Endothelial cell of umbilical vein (primary cell): ENCODE data around the gene CDX2. TPM values are rescaled to one million over a fixed set of nuclear protein-coding genes. Genes with fewer than 3 reads are reported as not detected.

Experiments
- BruUV-seq: library from RNA; stranded (reverse); fragments of 400-500 nt; replicated peaks from 2 replicates; lab custom pipeline; 2021; lab: Mats Ljungman, UMichigan
- CTCF ChIA-PET: fragments of 300-600, 350-600 bp; sonication (Branson Sonifier 250); formaldehyde crosslinking; loops from one replicate; lab custom pipeline; 2021; ENCODE audit warnings: antibody characterized with exemption, inconsistent platforms; lab: Charles Lee
- POLR2A ChIA-PET: fragments of 300-600, 350-600 bp; sonication (Branson Sonifier 250); formaldehyde crosslinking; loops from one replicate; lab custom pipeline; 2021; ENCODE audit warnings: antibody characterized with exemption, inconsistent platforms; lab: Charles Lee
- DNase-seq: peaks from one replicate; pipeline ENCODE4 v3.0.0-alpha.2; 2011; ENCODE audit warnings: low read depth, low spot score
- FAIRE-seq: peaks from 2 replicates; lab custom pipeline; 2011; peaks lifted over from hg19 to GRCh38; lab: Jason Lieb, UNC
- H2AFZ ChIP-seq: 2 replicates; pipeline ENCODE4 v1.6.0; 2012; ENCODE audit warnings: low read depth, low read length, control low read depth, inconsistent platforms
- H3K27ac ChIP-seq: 2 replicates; pipeline ENCODE4 v1.5.1; 2011; ENCODE audit warnings: low read depth, mild to moderate bottlenecking, control low read depth, low read length, moderate library complexity; ENCODE audit not compliant: insufficient read depth
- H3K27me3 ChIP-seq, 2 experiments: 2 replicates each; pipeline versions ENCODE4 v1.6.0 to v1.6.1; 2011; ENCODE audit warnings: low read length in 2 of 2, mixed read lengths in 1 of 2; ENCODE audit not compliant: control insufficient read depth in 2 of 2, insufficient read depth in 2 of 2
- H3K36me3 ChIP-seq, 2 experiments: 2 replicates in 1 of 2; 3 replicates in 1 of 2; pipeline ENCODE4 v1.5.1; 2011; ENCODE audit warnings: low read length in 2 of 2, mild to moderate bottlenecking in 1 of 2, moderate library complexity in 1 of 2; ENCODE audit not compliant: control insufficient read depth in 2 of 2, insufficient read depth in 2 of 2; ENCODE audit errors: extremely low read depth in 1 of 2
- H3K4me1 ChIP-seq: 3 replicates; pipeline ENCODE4 v1.5.1; 2011; ENCODE audit warnings: mild to moderate bottlenecking, low read length; ENCODE audit not compliant: control insufficient read depth, insufficient read depth; ENCODE audit errors: extremely low read depth
- H3K4me2 ChIP-seq: 2 replicates; pipeline ENCODE4 v1.6.1; 2011; ENCODE audit warnings: low read length, control low read depth, mixed read lengths; ENCODE audit not compliant: insufficient read depth
- H3K4me3 ChIP-seq, 3 experiments: fragments of 200-600 bp in 1 of 3; sonication (generic), shearing (Covaris generic) in 1 of 3; replicated peaks in 1 of 3; 2 replicates each; pipeline ENCODE4 v1.5.1; 2011 to 2016; ENCODE audit warnings: control low read depth in 3 of 3, low read length in 3 of 3, mild to moderate bottlenecking in 2 of 3, inconsistent platforms in 1 of 3, low read depth in 1 of 3, moderate library complexity in 1 of 3; ENCODE audit not compliant: insufficient read depth in 1 of 3
- H3K79me2 ChIP-seq: 2 replicates; pipeline ENCODE4 v1.6.0; 2012; ENCODE audit warnings: low read length, inconsistent platforms; ENCODE audit not compliant: control insufficient read depth, insufficient read depth
- H3K9ac ChIP-seq: replicated peaks from 2 replicates; pipeline ENCODE3; 2011; ENCODE audit warnings: low read length, control low read depth; ENCODE audit not compliant: insufficient read depth; ENCODE audit errors: extremely low read depth
- H3K9me1 ChIP-seq: replicated peaks from 3 replicates; pipeline ENCODE4 v1.6.0; 2011; ENCODE audit warnings: mild to moderate bottlenecking, low read length; ENCODE audit not compliant: control insufficient read depth, insufficient read depth; ENCODE audit errors: extremely low read depth
- H3K9me3 ChIP-seq: replicated peaks from 2 replicates; pipeline ENCODE4 v1.5.1; 2012; ENCODE audit warnings: low read length, inconsistent platforms; ENCODE audit not compliant: control insufficient read depth, insufficient read depth
- H4K20me1 ChIP-seq: replicated peaks from 2 replicates; pipeline ENCODE3; 2011; ENCODE audit warnings: mild to moderate bottlenecking, low read length; ENCODE audit not compliant: control insufficient read depth, insufficient read depth; ENCODE audit errors: extremely low read depth
- EZH2 ChIP-seq: IDR thresholded peaks from 2 replicates; pipeline ENCODE4 v1.6.1; 2012; ENCODE audit warnings: borderline replicate concordance, low read depth, mild to moderate bottlenecking, moderate library complexity, low read length, inconsistent platforms; ENCODE audit not compliant: severe bottlenecking
- FOS ChIP-seq: IDR thresholded peaks from 2 replicates; pipeline ENCODE4 v1.6.1; 2011; ENCODE audit warnings: mild to moderate bottlenecking, low read length, moderate library complexity, borderline replicate concordance; ENCODE audit not compliant: insufficient read depth
- GATA2 ChIP-seq: IDR thresholded peaks from 2 replicates; pipeline ENCODE4 v1.7.0; 2011; ENCODE audit warnings: low read depth, mild to moderate bottlenecking, moderate library complexity, mixed read lengths, low read length; ENCODE audit not compliant: insufficient read length, insufficient read depth
- JUN ChIP-seq: IDR thresholded peaks from 2 replicates; pipeline ENCODE4 v1.6.1; 2011; ENCODE audit warnings: borderline replicate concordance, low read depth; ENCODE audit not compliant: insufficient read length, insufficient read depth
- MYC ChIP-seq: IDR thresholded peaks from one replicate; pipeline ENCODE4 v1.6.1; 2011; ENCODE audit warnings: mild to moderate bottlenecking, low read depth, low read length
- POLR2A ChIP-seq: IDR thresholded peaks from 2 replicates; pipeline ENCODE4 v1.6.1; 2012; ENCODE audit warnings: low read depth, mild to moderate bottlenecking, control low read depth, low read length
- POLR2AphosphoS5 ChIP-seq: IDR thresholded peaks from 2 replicates; pipeline ENCODE4 v1.6.1; 2012; ENCODE audit warnings: low read depth, mild to moderate bottlenecking, control low read depth, low read length, moderate library complexity; ENCODE audit not compliant: insufficient read depth
- dilution Hi-C: fragments of 300-500 bp; cut with MboI; formaldehyde crosslinking; loops from one replicate; pipeline ENCODE4 v1.15.0; 2019; ENCODE audit warnings: low sequenced_read_pairs; ENCODE audit not compliant: extremely low pct_ligation_motif_present
- intact Hi-C: fragments of 100-400 bp; cut with micrococcal nuclease; formaldehyde crosslinking; loops from one replicate; pipeline ENCODE4 v1.10.0; 2022
- polyA plus RNA-seq, 4 experiments: library from polyadenylated mRNA; depleted of rRNA in 3 of 4; stranded (reverse) in 3 of 4; unstranded in 1 of 4; fragments of >200 nt; gene quantifications; 2 replicates each; pipeline versions ENCODE4 v1.2.1 to v1.2.3, GENCODE V29; 2011 to 2012; ENCODE audit warnings: missing spikeins in 1 of 4
- total RNA-seq: library from RNA; stranded (reverse); gene quantifications from 2 replicates; pipeline ENCODE4 v1.2.3, GENCODE V29; 2021
- TF ChIP-seq, protein P1 (sequence below), 2 donors: IDR thresholded peaks; 1 replicate in 1 of 2; 2 replicates in 1 of 2; pipeline ENCODE4 v1.5.1; 2011; ENCODE audit warnings: low read length in 2 of 2, mild to moderate bottlenecking in 2 of 2, moderate library complexity in 2 of 2, control low read depth in 1 of 2, inconsistent platforms in 1 of 2, low read depth in 1 of 2; ENCODE audit not compliant: insufficient read depth in 1 of 2; ENCODE audit errors: extremely low read depth in 1 of 2
- TF ChIP-seq, protein P2 (sequence below): IDR thresholded peaks from 2 replicates; pipeline ENCODE4 v1.6.1; 2011; ENCODE audit not compliant: insufficient read depth, insufficient read length

CDX2 gene
- total and polyA plus RNA-seq, 2 donors (not counting 3 experiments of a cell fraction or from before 2014, with no cell fraction given) = not detected

DNA sequence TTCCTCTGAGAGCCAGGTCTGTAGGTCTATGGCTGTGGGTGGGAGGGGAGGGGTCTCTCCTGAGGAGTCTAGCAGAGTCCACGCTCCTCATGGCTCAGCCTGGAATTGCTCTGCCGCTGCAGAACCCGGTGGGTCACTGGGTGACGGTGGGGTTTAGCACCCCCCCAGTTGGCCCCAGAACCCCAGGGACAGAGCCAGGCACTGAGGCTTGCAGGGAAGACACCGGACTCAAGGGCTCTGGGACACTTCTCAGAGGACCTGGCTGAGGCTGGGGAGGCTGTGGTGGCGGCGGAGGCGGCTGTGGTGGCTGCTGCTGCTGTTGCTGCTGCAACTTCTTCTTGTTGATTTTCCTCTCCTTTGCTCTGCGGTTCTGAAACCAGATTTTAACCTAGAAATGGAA, 6.1 kb downstream of the CDX2 start:
- Histone ChIP-seq H3K9me1 (no peaks in the 10 kb centered on the region), H4K20me1 (no peaks in the 10 kb centered on the region), H3K27me3 (peaks cover 75 to 95% of the 10 kb centered on the region in 2 experiments), H3K27ac (no peak overlapping the region), H3K36me3 (no peaks in the 10 kb centered on the region), H3K4me3 (no peak overlapping the region), H3K4me2 (no peak overlapping the region), H3K9me3 (no peaks in the 10 kb centered on the region), H2AFZ (no peak overlapping the region), H3K4me1 (peaks cover 3% of the 10 kb centered on the region), H3K79me2 (no peaks in the 10 kb centered on the region), H3K9ac (no peak overlapping the region)
- POLR2A ChIA-PET = no interaction called here
- no TSS peak for BruUV-seq
- FAIRE-seq = no peak
- CTCF ChIA-PET = interaction anchor here (1.1 to 2.2 kb wide), 4 partner anchors 9 to 624 kb away, joined by 3 to 15 read pairs (median 6); no protein-coding TSS in a partner anchor
- dilution Hi-C loops (no loop called here), intact Hi-C loops (no loop called here)
- DNase-seq = no peak
- TF ChIP-seq FOS (no peak), GATA2 (no peak), EZH2 (no peak), MYC (no peak), JUN (no peak), POLR2AphosphoS5 (no peak), POLR2A (no peak)
- TF ChIP-seq, protein P1, sequence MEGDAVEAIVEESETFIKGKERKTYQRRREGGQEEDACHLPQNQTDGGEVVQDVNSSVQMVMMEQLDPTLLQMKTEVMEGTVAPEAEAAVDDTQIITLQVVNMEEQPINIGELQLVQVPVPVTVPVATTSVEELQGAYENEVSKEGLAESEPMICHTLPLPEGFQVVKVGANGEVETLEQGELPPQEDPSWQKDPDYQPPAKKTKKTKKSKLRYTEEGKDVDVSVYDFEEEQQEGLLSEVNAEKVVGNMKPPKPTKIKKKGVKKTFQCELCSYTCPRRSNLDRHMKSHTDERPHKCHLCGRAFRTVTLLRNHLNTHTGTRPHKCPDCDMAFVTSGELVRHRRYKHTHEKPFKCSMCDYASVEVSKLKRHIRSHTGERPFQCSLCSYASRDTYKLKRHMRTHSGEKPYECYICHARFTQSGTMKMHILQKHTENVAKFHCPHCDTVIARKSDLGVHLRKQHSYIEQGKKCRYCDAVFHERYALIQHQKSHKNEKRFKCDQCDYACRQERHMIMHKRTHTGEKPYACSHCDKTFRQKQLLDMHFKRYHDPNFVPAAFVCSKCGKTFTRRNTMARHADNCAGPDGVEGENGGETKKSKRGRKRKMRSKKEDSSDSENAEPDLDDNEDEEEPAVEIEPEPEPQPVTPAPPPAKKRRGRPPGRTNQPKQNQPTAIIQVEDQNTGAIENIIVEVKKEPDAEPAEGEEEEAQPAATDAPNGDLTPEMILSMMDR (IDR thresholded peaks at IDR 0.05; ENCODE audit: extremely low read depth in 1 of 2, insufficient read depth in 1 of 2, low read depth in 1 of 2, low read length in 2 of 2) = no peak
- TF ChIP-seq, protein P2, sequence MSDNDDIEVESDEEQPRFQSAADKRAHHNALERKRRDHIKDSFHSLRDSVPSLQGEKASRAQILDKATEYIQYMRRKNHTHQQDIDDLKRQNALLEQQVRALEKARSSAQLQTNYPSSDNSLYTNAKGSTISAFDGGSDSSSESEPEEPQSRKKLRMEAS = no peak
